Tibial nerve (tissue), 4 donors: ENCODE results near the gene RERGL. TPM values are rescaled to one million over a fixed set of nuclear protein-coding genes. Genes with fewer than 3 reads are reported as not detected.

Source experiments
- DNase-seq, 2 donors: peaks; one replicate each; pipeline ENCODE4 v3.0.0-alpha.2; 2019; ENCODE audit warnings: low spot score in 2 of 2
- H3K27ac ChIP-seq, 4 donors: fragments of 200-600 bp; sonication (generic) in 3 of 4; one replicate each; pipeline ENCODE4 v1.5.1; 2017 to 2019; ENCODE audit warnings: mild to moderate bottlenecking in 1 of 4
- H3K27me3 ChIP-seq, 2 donors: fragments of 200-600 bp; sonication (generic) in 1 of 2; one replicate each; pipeline versions ENCODE4 v1.5.1 to v1.6.0; 2017 to 2019
- H3K36me3 ChIP-seq, 3 donors: fragments of 200-600 bp; sonication (generic); one replicate each; pipeline ENCODE4 v1.5.1; 2018 to 2019
- H3K4me1 ChIP-seq, 4 donors: fragments of 200-600 bp; sonication (generic) in 3 of 4; one replicate each; pipeline ENCODE4 v1.5.1; 2017 to 2019
- H3K4me3 ChIP-seq, 4 donors: fragments of 200-600 bp; sonication (generic) in 3 of 4; one replicate each; pipeline ENCODE4 v1.5.1; 2017 to 2019; ENCODE audit warnings: mild to moderate bottlenecking in 1 of 4, moderate library complexity in 1 of 4
- H3K9me3 ChIP-seq, 4 donors: fragments of 200-600 bp; sonication (generic) in 3 of 4; one replicate each; pipeline ENCODE4 v1.5.1; 2017 to 2019
- EP300 ChIP-seq, 2 donors: sonication (generic); formaldehyde crosslinking; IDR thresholded peaks; one replicate each; pipeline ENCODE4 v1.6.1; 2017; ENCODE audit warnings: antibody characterized with exemption in 2 of 2, mild to moderate bottlenecking in 1 of 2
- POLR2A ChIP-seq, 2 donors: fragments of 450-650 bp; IDR thresholded peaks; one replicate each; pipeline ENCODE4 v1.6.1; 2017; ENCODE audit warnings: antibody characterized with exemption in 2 of 2, mild to moderate bottlenecking in 2 of 2, moderate library complexity in 2 of 2
- WGBS, 2 donors: methylation state at CpG; one replicate each; pipeline ENCODE4 v1.1.5; 2018; 5-methylcytosine and 5-hydroxymethylcytosine counted together
- total RNA-seq, 4 donors: library from RNA; depleted of rRNA; stranded (reverse); fragments of >200 nt; gene quantifications; one replicate each; pipeline ENCODE4 v1.1.0, GENCODE V29; 2016
- TF ChIP-seq, protein P1 (sequence below), 5 experiments: fragments of 200-600 bp in 3 of 5; fragments of 450-650 bp in 2 of 5; sonication (generic) in 3 of 5; IDR thresholded peaks; one replicate each; pipeline ENCODE4 v1.5.1; 2016 to 2019; ENCODE audit warnings: antibody characterized with exemption in 5 of 5, mild to moderate bottlenecking in 3 of 5, moderate library complexity in 2 of 5

Gene RERGL
- total RNA-seq, 4 donors from 2014 or later, result 6.3 to 18.4 (median 8.8) TPM

DNA sequence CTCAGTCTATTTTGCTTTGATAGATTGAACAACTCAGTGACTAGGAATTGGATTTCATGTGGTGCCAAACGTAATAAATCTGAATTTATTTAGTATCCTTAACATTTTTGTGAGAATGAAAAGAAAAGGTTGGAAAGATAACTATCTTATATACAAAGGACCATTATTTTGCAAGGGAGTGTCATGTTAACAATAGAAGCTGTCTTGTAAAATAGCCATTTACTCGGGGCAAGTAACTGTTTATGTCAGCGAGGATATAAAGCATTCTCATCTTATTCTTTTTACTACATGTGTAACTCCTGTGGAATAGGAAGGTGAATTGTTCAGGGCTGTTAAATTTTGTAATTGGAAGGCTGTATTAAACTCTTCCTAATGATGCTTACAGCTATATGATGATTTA is 5.9 kb downstream of the RERGL start:
- TF ChIP-seq, protein P1, sequence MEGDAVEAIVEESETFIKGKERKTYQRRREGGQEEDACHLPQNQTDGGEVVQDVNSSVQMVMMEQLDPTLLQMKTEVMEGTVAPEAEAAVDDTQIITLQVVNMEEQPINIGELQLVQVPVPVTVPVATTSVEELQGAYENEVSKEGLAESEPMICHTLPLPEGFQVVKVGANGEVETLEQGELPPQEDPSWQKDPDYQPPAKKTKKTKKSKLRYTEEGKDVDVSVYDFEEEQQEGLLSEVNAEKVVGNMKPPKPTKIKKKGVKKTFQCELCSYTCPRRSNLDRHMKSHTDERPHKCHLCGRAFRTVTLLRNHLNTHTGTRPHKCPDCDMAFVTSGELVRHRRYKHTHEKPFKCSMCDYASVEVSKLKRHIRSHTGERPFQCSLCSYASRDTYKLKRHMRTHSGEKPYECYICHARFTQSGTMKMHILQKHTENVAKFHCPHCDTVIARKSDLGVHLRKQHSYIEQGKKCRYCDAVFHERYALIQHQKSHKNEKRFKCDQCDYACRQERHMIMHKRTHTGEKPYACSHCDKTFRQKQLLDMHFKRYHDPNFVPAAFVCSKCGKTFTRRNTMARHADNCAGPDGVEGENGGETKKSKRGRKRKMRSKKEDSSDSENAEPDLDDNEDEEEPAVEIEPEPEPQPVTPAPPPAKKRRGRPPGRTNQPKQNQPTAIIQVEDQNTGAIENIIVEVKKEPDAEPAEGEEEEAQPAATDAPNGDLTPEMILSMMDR (IDR thresholded peaks at IDR 0.05), result no peak
- no peak for TF ChIP-seq EP300 (IDR thresholded peaks at IDR 0.05)
- TF ChIP-seq POLR2A (IDR thresholded peaks at IDR 0.05), result no peak
- WGBS, 2 donors, result 34 to 37% methylated on average over 3 of the region's 3 CpGs
- Histone ChIP-seq H3K4me1 (no peaks in the 10 kb centered on the region), H3K36me3 (no peaks in the 10 kb centered on the region), H3K27ac (no peak overlapping the region), H3K27me3 (no peaks in the 10 kb centered on the region), H3K9me3 (no peaks in the 10 kb centered on the region), H3K4me3 (no peak overlapping the region)
- DNase-seq, result no peak

DNA sequence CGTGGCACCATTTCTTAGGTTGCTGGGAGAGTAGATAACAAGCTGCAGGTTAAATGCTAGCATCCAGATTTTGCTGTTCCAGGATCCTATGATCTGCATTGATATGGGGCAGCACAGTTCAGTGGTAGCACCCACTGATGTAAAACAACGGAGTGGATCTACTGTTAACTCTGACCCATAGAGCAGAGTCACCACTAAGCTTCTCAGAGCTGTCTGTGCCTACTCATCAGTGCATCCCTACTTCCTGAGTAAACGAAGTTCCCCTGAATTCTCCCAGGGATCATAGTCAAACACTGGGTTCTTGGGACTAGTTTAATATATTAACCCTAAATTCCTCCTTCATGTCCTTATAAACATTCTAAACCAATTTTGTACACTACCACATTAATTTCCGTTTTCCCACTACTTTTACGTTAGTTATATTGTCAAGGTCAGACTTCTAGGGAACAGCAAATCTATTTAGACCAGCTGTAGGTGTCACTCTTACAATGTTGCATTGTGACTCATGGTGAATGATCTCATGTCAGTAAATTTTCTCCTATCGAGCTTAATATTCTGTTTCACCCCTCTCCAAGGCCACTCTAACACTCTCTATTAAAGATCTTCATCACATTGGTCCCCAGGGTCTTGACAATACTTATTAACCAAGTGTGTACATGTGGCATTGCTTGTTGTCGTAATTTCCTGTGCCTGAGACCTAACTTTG is 10.3 kb downstream of the RERGL start:
- H3K9me3 ChIP-seq, result no peaks in the 10 kb centered on the region
- no peaks in the 10 kb centered on the region for H3K4me1 ChIP-seq
- no peaks in the 10 kb centered on the region for H3K36me3 ChIP-seq
- no peak for DNase-seq
- no peak overlapping the region for H3K4me3 ChIP-seq
- no peak overlapping the region for H3K27ac ChIP-seq
- TF ChIP-seq, protein P1 (IDR thresholded peaks at IDR 0.05), result no peak
- TF ChIP-seq EP300 (IDR thresholded peaks at IDR 0.05) (no peak), POLR2A (IDR thresholded peaks at IDR 0.05) (no peak)
- WGBS, 2 donors, result 58 to 69% methylated on average over 7 of the region's 7 CpGs
- H3K27me3 ChIP-seq, result no peaks in the 10 kb centered on the region

DNA sequence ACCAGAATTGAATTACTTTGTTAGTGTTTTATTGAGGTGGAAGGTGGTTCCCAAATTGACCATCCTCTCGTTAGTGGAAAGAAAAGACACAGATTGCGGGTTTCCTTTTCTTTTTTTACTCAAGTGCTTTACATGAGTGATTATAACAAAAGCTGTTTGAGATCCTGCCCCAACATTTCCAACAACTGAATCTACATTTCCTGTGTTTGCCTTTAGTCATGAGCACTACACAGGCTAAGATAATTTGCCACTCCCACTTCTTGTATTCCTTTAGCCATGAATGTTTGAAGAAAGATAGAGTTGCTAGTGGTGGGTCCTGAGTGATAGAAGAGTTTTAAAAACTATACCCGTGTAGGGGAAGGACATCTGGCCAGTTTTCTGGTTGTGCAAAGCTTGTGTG is 16.0 kb downstream of the RERGL start:
- 51 to 78% methylated on average over 3 of the region's 3 CpGs for WGBS, 2 donors
- no peaks in the 10 kb centered on the region for H3K9me3 ChIP-seq

DNA sequence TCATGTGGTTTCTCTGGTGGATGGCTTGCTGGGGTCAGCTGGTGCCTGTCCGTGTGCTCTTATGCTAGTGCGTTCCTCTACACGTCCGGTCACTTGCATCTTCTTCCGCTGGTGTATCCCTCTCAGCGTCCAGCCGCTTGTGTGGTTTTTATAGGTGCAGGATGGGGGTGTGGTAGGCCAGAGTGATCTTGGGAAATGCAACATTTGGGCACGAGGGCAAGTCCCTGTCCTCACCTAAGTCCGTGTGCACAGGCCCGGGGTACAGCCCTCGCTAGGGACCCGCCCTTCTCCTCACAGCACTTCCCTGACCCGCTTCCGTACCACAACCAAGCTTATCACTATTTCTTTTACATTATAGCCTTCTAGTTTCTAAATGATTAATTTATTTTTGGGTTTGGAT is 17.3 kb downstream of the RERGL start:
- no peak overlapping the region for H3K27ac ChIP-seq
- H3K4me1 ChIP-seq, result no peaks in the 10 kb centered on the region
- no peak for DNase-seq
- no peaks in the 10 kb centered on the region for H3K9me3 ChIP-seq
- TF ChIP-seq, protein P1 (IDR thresholded peaks at IDR 0.05), result no peak
- TF ChIP-seq POLR2A (IDR thresholded peaks at IDR 0.05), result no peak
- no peak for TF ChIP-seq EP300 (IDR thresholded peaks at IDR 0.05)
- H3K36me3 ChIP-seq, result no peaks in the 10 kb centered on the region
- H3K27me3 ChIP-seq, result no peaks in the 10 kb centered on the region
- H3K4me3 ChIP-seq, result no peak overlapping the region
- 79 to 91% methylated on average over 13 to 14 of the region's 14 CpGs for WGBS, 2 donors

More for the DNA sequence above, 16.0 kb downstream of the RERGL start:
- Histone ChIP-seq H3K4me1 (no peaks in the 10 kb centered on the region), H3K27me3 (no peaks in the 10 kb centered on the region), H3K36me3 (no peaks in the 10 kb centered on the region), H3K4me3 (no peak overlapping the region), H3K27ac (no peak overlapping the region)
- DNase-seq, result no peak
- TF ChIP-seq, protein P1 (IDR thresholded peaks at IDR 0.05), result no peak
- TF ChIP-seq POLR2A (IDR thresholded peaks at IDR 0.05) (no peak), EP300 (IDR thresholded peaks at IDR 0.05) (no peak)

DNA sequence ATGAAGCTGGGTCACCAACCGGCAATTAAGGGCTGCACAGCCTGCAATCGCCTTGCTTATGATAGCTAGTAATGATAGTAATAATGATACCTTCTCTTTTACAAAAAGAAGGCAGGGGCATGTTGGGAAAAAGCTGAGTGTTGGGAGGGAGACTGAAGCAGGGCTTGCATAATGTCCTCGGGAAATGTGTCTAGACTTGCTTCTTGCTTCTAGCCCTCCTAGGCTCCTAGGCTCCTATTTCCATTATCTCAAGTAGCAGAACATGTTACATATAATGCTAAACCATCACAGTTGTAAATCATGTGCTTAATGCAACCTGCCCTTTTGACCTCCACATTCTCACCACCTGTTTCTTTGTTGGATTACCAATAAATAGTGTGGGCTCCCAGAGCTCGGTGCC is 18.7 kb downstream of the RERGL start:
- 74 to 78% methylated on average over 4 of the region's 4 CpGs for WGBS, 2 donors
- Histone ChIP-seq H3K27ac (no peak overlapping the region), H3K9me3 (no peaks in the 10 kb centered on the region), H3K36me3 (no peaks in the 10 kb centered on the region), H3K4me3 (no peak overlapping the region), H3K27me3 (no peaks in the 10 kb centered on the region), H3K4me1 (no peaks in the 10 kb centered on the region)
- DNase-seq, result no peak
- TF ChIP-seq POLR2A (IDR thresholded peaks at IDR 0.05) (no peak), EP300 (IDR thresholded peaks at IDR 0.05) (no peak)
- TF ChIP-seq, protein P1 (IDR thresholded peaks at IDR 0.05), result no peak
